ENCODE measurements around the gene ANKRD7.

GRCh38 chr7:118202061-118202460, 22.4 kb upstream of the ANKRD7 start:
- TF ChIP-seq POLR2A (IDR thresholded peaks at IDR 0.05) (no peak), CTCF (IDR thresholded peaks at IDR 0.05) (no peak)
